NCI-H748 treated with DMSO at 0.1 percent for 48 hours (cell line): ENCODE data around the gene ESYT1.
"Not testable (repeated sequence)": the region's sequence is repeated elsewhere in the genome, so short reads cannot be mapped to it uniquely, and the experiment has no call there.

Experiments
- DNase-seq: peaks from one replicate; lab custom pipeline; 2025; lab: John Stamatoyannopoulos, UW

The ESYT1 gene

DNA sequence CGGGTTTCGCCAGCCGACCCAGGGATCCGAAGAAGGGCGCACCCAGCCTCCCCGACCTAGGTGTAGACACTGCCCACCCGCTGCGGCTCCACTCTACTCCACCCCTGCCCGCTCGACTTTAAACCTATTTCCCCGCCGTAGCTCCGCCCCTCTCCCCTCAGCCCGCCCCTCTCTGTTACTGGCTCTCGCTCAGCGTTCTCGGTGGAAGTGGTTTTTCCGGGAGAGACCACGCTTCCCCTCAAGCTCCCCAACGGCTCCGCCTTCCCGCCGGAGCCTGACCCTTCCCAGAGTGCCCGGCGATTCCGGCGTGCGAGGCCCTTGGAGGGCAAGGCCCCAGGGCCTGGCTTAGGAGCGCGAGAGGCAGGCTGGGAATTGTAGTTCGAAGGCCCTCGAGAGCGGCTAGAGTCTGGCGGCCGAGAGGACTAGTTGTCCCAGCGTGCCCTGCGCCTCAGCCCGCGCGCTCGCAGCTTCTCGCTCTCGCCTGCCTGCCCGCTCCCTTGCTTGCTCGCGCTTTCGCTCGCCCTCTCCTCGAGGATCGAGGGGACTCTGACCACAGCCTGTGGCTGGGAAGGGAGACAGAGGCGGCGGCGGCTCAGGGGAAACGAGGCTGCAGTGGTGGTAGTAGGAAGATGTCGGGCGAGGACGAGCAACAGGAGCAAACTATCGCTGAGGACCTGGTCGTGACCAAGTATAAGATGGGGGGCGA lies 23.8 kb upstream of the ESYT1 start, which contains the start of gene PA2G4:
Gene PA2G4 (plus strand): TSS at position 451 of the 706 bp plus-strand sequence. CDS start 179 bp downstream, at position 630.
- peak; percentile 95 for DNase-seq

DNA sequence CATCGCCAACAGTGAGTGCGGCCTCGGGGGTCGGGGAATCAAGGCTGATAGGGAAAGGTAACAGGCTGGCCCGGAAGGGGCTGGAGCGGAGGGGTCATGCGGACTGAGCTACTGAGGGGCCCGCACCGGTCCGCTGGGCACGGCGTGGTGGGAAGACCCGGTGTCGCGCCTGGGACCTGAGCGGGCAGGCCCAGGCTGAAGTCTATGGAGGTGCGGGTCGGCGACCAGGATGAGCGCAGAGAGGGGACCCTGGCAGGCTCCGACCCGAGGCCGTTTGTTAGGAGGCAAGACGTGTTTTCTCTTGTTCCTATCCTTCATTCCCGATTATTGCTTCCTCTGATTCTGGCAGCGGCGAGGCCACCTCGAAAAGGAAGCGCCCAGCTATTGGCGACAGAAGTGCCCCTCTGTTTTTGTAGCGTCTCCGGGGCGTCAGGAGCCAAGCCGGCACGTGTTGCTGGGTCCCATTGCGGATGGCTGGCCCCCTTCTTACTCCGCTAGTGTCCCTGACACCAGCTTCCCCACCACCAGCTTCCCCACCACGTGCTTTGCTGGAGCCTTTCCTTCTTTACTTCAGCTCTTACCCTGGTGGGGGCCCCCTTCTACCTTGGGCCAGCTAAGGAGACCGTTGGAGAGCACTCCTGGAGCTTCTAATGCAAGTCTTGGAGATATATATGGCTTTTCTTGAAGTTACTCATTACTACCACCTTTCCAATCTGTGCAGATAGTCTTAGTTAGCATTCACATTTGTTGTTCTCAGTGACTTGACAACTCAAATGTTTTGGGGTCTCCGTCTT lies 23.1 kb upstream of the ESYT1 start:
- DNase-seq = no peak

DNA sequence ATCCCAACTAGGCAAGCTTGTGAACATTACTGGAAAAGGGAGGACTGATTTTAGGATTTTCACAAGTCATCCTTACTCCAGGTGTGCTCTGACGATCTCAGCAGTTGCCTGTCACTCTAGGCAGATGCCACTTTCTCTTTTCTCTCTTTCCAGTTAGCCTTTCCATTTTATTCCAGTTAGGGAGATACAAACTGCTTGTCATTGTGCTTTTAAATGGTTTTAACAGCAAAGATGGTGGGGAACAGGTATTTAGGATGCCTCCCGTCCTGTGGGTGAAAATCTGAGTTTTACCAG lies 22.5 kb upstream of the ESYT1 start:
- DNase-seq = no peak

DNA sequence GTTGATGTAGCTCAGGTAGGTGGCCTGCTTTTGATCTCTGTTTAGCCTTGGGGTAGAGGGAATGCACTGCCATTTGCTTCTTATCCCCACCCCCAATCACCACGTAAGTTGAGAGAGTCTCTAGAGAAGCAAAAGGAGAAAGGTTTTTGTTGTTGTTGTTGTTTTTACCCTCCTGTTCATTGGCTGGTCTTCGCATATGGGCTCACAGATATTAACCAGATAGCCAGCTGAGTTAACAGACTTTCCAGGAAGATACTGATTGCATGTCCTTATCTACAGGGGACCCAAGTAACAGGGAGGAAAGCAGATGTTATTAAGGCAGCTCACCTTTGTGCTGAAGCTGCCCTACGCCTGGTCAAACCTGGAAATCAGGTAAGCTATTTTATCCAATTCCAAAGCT lies 20.8 kb upstream of the ESYT1 start:
- no peak for DNase-seq

DNA sequence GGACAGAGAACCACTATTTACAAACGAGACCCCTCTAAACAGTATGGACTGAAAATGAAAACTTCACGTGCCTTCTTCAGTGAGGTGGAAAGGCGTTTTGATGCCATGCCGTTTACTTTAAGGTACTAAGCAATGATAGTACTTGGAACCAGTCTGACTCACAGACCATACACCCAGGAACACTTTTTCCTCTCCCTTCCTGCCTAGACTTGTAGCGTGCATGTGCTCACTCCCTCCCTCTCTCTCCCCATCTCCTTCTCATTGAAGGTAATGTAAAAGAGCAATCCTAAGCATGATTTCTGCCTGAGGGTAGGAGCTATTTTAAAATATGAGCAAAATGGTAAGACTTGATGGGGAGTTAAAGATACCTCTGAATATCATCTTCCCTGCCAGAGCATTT lies 17.5 kb upstream of the ESYT1 start:
- no peak for DNase-seq

DNA sequence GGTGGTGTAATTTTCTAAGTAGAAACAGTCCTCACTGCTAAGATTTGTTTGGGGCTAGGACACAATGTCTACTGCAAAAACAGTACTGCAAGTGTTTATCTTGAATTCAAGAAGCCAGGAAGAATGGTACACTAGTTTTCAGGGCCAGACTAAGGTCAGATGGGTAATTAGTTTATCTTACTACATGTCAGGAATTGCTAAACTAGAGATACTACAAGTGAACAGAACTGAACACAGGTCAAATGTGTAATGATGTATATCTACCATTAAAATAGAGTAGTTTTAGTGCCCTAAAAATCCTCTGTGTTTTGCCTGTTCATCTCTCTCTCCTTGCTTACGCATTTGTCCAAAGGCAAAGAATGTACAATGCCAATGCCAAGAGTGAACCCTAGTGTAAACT lies 14.0 kb upstream of the ESYT1 start:
- no peak for DNase-seq

DNA sequence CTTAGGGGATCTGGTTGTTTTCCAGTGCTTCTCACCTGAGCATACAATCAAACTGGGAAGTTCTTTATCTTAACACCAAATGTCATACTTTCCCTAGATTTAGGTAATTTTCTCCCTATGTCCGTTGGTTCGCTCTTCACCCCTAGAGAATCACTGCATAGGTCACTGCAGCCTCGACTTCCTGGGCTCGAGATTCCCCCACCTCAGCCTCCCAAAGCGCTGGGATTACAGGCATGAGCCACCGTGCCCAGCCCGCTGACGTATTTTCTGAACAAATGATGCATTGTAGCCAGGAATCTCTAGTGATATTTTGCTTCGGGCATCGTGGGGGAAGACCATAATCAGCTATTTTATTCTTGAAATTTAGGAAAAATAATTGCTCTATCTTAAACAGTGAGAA lies 12.7 kb upstream of the ESYT1 start:
- no peak for DNase-seq

DNA sequence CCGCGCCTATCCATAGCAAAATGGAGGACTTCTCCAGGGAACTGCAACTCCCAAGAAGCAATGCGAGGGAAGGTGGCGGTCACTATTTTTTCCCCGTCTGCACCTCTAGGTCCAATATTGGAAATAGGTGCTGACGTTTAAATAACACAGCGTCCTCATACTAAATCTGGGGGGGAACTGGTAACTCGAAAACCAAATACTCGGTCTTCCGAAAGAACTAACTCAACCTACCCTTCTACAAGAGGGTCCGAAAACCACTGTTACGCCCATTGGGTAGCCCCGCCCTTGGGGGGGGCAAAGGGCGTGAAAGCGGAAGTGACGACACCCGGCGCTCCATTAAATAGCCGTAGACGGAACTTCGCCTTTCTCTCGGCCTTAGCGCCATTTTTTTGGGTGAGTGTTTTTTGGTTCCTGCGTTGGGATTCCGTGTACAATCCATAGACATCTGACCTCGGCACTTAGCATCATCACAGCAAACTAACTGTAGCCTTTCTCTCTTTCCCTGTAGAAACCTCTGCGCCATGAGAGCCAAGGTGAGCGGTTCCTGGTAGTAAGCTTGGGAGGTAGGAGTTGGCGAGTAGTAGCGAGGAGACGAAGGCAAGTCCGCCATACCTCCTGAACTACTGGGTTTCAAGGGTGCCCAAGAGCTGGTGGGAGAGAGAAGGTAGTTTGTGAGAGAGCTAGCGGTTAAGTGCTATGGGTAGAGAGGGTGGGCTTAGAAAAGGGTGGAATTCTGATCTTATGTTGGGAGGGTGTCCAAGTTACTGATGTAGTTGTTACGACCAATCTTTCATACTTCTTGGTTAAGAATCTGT lies 11.6 kb upstream of the ESYT1 start, which contains the start of gene RPL41:
Gene RPL41 (plus strand): TSS at position 367 of the 815 bp plus-strand sequence.
- peak; percentile 94 for DNase-seq

DNA sequence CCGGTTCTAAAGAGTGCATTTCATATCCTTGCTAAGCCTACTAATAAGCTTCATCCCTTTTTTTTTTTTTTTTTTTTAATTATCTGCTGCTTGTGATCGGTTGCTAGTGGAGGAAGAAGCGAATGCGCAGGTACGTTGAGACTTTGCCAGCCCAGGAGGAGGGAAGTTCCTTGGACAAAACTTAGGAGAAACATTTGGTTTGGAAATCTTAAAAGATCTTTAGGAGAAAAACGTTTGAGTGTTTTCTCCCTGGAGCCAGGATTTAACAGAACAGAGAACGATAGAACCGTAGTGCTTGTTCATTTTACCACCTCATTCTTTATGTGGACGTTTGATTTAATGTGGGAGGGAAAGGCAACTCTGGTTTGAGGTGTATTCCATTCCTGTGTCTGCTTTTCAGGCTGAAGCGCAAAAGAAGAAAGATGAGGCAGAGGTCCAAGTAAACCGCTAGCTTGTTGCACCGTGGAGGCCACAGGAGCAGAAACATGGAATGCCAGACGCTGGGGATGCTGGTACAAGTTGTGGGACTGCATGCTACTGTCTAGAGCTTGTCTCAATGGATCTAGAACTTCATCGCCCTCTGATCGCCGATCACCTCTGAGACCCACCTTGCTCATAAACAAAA lies 10.9 kb upstream of the ESYT1 start:
- DNase-seq = not testable (repeated sequence)

DNA sequence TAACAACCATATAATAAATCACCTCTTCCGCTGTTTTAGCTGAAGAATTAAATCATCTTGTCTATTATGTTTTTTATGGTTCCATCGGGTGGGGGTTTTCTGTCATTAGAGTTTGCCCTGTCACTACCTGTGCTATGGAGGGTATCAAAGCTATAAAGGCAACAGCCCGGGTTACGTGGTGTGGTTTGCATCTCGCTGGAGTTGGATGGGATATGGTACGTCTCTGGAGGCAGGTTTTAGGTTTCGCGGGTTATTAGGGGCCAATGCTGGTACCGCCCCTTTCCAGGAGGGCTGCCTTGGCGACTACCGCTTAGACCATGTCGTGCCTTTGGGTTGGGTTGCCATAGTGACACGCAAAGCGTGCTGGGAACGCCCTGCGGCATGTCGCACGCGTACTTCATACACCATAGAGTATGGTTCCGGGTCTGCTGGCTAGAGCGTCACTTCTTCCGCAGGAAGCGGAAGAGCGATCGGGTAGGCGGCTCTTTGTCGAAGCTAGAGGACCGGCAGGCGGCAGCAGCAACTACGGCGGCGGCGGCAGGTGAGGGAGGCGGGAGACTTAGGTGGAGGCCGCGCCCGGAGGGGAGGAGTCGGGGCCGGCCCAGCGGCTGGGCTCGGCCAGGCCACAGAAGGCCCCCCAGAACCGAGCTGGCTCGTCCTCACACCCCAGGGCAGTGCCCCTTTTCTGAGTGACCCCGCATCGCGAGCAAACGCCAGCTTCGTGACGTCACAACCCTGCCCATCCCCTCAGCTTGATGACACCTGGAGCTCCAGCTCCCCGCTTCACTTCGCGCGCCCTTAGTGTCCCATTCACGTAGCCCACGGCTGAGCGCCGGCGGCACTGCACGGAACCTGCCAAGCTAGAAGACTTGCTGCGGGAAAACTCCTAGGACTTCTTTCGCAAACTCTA lies 10.0 kb upstream of the ESYT1 start, which contains the start of gene ZC3H10:
Gene ZC3H10 (plus strand): TSS at position 489 of the 910 bp plus-strand sequence. CDS start 2,297 bp downstream, outside the sequence.
- peak; percentile 97 for DNase-seq

DNA sequence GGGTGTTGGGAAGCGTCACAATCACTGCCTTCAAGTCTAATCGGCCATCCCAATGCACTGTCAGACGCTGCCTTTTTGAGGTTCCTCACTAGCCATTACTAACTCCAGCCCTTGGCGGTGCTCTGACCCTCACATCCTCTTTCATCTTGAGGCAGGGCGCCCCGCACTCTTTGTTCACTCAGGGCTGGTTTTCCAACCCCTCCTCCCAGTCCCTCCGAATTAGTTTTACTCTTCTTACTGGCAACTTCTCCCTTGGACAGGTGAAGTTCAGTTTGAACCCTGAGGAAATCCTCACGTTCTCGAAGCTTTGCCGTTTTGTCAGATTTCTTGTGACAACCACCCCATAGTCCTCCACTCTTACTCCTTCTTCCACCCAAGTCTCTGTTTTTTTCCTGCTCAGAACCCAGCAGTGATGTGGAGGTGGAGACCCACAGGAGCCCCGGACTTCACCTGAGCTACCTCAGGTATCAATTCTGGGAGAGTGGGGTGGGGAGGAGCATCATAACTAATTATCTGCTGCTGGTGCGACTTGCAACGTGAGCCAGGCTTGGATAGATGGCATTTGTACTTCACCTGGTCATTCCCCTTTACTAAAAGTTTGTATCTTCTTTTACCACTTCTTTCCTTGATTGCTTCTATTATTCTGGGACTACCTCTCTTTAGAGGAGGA lies 9.2 kb upstream of the ESYT1 start:
- no peak for DNase-seq

DNA sequence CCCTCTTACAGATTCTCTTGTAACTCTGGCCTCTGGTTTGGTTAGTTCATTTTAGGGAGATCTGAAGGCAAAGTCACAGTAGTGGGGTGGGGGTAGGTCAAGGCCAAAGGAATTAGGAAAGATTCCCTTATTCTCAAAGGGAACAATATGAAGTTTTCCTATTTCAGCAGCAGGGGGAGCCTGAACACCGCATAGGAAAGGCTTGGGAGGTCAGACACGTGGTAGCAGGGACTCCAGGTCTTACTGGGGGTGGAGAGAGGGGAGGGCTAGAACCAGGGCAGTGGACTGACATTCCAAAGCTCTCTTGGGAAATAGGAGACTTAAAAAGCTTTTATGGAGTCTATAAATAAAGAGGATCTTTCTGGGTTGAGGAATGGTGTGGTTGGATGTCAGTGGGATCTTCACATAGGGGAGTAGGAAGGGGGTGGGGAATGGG lies 8.7 kb upstream of the ESYT1 start:
- DNase-seq = peak; percentile 67

DNA sequence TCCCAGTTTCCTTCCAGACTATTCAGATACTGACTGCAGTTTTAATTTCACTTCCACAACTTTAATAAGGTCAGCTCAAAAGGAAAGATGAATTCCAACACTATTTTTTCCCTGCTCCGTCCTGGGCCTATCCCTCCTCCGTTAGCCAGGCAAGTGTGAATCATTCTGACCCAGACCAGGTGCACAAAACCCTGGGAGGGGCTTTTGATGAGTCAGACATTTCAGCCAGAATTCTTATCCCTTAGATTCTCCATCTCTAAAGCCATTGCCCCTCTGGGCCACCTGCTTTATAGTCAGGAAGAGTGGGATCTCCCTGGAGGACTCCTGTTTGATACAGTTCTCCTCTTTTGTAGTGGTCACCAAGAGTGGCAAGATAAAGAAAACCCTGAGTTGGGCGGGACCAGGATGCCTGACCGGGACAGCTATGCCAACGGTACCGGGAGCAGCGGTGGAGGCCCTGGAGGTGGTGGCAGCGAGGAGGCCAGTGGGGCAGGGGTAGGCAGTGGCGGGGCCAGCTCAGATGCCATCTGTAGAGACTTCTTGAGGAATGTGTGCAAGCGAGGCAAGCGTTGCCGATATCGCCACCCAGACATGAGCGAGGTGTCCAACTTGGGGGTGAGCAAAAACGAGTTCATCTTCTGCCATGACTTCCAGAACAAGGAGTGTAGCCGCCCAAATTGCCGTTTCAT lies 7.8 kb upstream of the ESYT1 start:
- DNase-seq = no peak

DNA sequence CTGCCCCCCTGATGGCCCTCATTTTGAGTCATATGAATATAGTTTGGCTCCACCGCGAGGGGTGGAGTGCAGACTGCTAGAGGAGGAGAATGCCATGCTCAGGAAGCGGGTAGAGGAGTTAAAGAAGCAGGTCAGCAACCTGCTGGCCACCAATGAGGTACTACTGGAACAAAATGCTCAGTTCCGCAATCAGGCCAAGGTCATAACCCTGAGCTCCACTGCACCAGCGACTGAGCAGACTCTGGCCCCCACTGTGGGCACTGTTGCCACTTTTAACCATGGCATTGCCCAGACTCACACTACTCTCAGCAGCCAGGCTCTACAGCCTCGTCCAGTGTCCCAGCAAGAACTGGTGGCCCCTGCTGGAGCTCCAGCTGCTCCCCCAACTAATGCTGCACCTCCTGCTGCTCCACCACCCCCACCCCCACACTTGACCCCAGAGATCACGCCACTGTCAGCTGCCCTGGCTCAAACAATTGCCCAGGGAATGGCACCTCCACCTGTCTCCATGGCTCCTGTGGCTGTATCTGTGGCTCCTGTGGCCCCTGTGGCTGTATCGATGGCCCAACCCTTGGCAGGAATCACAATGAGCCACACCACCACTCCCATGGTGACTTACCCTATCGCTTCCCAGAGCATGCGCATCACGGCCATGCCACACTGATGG lies 6.7 kb upstream of the ESYT1 start:
- no peak for DNase-seq

DNA sequence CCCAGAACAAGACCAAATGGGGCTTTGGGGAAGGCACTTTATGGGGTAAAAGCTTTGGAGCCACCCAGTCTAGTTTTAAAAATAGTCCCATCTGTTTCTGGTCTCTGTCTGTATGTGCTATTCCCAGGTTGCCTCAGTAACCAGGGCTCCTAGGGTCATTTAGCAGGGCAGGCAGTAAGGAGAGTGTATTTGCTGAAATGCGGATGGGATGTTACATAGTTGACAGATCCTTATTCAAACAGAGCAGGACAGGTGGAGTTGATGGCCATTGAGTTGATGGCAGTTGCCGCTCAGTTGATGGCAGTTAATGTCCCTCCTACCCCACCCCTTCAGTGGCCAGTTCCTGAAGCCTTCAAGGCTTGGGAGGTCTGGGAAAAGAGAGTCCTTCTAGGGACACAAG lies 5.4 kb upstream of the ESYT1 start:
- no peak for DNase-seq

DNA sequence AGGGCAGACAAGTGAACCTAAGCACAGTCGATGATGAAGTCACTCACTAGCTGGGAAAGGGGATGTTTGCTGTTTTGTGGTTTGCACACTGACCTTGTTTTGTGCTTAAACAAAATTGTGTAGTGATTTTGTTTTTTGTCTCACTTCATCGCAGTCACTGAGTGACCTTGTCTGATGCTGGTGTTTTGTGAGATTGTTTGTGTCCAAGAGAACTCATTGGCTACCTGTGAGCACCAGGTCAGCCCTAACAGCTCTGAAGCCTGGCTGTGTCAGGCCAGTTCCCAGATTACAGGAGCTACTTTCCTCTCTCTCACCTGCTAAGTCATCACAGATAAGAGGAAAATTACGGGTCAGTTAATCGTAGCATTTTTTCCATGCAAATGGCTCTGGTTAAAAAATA lies 3.9 kb upstream of the ESYT1 start:
- DNase-seq = no peak

DNA sequence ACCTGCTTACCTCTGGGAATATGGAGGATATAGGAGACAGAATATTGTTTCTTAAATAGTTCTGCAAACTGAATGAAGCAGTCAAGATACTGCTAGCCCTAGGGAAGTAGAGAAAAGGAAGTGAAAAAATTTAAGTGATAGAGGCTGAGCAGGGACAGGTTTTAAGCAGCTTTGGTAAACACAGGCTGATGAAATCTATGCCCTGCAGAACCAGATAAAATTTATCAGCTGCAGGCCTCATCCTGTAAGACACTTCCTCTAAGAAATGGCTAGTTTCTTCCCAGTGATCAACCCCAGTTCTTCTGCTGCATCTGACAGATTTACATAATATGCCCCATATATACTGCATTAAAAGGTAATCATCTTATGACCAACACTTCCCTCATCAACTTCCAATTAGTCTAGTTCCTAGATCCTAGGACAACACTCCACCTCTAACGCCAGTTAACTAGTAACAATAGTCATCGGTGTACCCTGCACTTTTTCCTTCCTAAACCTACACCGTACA lies 1.3 kb upstream of the ESYT1 start:
- DNase-seq = no peak

DNA sequence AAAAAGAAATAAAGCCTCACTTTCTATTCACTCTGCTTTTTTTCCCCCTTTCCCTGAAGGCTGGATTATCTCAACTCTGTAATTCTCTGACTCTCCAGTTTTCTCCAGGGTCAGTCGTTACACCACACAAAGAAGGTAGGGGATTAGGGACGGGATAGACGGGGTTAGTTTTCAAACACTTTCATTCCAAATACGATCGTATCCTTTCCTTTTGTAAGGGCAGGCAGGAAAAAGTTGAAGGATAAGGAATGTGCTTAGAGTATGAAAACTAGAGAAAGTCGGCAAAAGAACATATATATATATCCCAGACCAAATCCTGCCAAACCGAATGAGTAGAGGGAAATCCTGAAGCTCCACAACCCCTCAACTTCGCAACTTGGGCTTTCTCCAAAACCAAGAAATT lies 581 bp upstream of the ESYT1 start:
- DNase-seq = no peak

DNA sequence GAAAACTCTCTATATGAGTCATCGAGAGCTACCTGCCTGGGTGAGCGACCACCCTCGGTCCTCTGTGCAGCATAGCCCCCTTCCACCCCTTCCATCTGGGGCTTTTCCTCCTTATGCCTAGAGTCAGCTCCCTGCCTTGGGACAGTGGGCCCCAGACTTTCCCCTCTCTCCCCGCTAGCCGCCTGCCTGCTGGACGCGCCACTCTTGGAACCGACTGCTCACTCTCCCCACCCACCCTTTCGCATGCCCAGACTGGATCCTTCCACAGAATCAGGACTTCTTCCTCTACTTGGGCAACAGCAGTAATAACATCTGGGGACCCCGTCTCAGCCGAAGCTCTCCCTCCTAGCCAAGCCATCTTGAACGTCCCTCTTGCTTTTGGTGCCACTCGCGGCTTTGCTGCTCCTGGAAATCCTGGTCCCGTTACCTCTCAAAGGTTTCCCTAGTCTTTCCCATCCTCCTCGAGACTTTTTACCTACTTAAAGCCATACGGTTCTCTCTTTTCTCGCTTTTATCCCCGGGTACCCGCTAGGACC lies 671 bp downstream of the ESYT1 start:
- DNase-seq = no peak
